Gastrocnemius medialis (tissue), 4 donors: Measurements from ENCODE around the gene PRAMEF5. TPM values are rescaled to one million over a fixed set of nuclear protein-coding genes. Genes with fewer than 3 reads are reported as not detected.

Source experiments
- total RNA-seq, 4 donors: library from RNA; depleted of rRNA; stranded (reverse); fragments of >200 nt; gene quantifications; one replicate each; pipeline versions ENCODE4 v1.1.0 to v1.2.3, GENCODE V29; 2016

PRAMEF5 gene
- total RNA-seq, 4 donors from 2014 or later, result not detected

Other genes starting within 250 kb of the PRAMEF5 start
- not detected for gene PRAMEF27, start 197.6 kb upstream of the PRAMEF5 start, total RNA-seq
- gene HNRNPCL3, start 193.4 kb upstream of the PRAMEF5 start, total RNA-seq, result not detected
- not detected for gene PRAMEF25, start 183.4 kb upstream of the PRAMEF5 start, total RNA-seq
- not detected for gene HNRNPCL2, start 137.3 kb upstream of the PRAMEF5 start, total RNA-seq
- gene PRAMEF26, start 98.2 kb upstream of the PRAMEF5 start, total RNA-seq, result not detected
- not detected for gene HNRNPCL4, start 88.6 kb upstream of the PRAMEF5 start, total RNA-seq
- gene PRAMEF9, start 82.3 kb upstream of the PRAMEF5 start, total RNA-seq, result not detected
- not detected for gene PRAMEF13, start 52.8 kb upstream of the PRAMEF5 start, total RNA-seq
- not detected for gene PRAMEF18, start 28.0 kb upstream of the PRAMEF5 start, total RNA-seq
- gene PRAMEF8, start 30.9 kb downstream of the PRAMEF5 start, total RNA-seq, result not detected
- gene PRAMEF33, start 49.3 kb downstream of the PRAMEF5 start, total RNA-seq, result not detected
- gene PRAMEF15, start 61.4 kb downstream of the PRAMEF5 start, total RNA-seq, result not detected
- not detected for gene PRAMEF14, start 92.9 kb downstream of the PRAMEF5 start, total RNA-seq
- not detected for gene PRAMEF19, start 117.7 kb downstream of the PRAMEF5 start, total RNA-seq
- not detected for gene PRAMEF17, start 135.4 kb downstream of the PRAMEF5 start, total RNA-seq
- gene PRAMEF20, start 156.3 kb downstream of the PRAMEF5 start, total RNA-seq, result not detected